ENCODE results near the gene DPP6. TPM values are rescaled to one million over a fixed set of nuclear protein-coding genes. Genes with fewer than 3 reads are reported as not detected.

The DPP6 gene
- total RNA-seq, 1 experiment from 2014 or later = not detected

GRCh38 chr7:154484943-154485342 lies 432.7 kb downstream of the DPP6 start:
- POLR2A ChIA-PET = no interaction called here
- Mint-ChIP-seq H3K27me3 (ENCODE audit: low read depth) (peaks cover 18% of the 10 kb centered on the region; the same call in 1 of the 2 replicates), H3K4me1 (no peaks in the 10 kb centered on the region), H3K27ac (no peak overlapping the region), H3K9me3 (peaks cover 56% of the 10 kb centered on the region), H3K36me3 (peaks cover 55% of the 10 kb centered on the region), H3K4me3 (no peak overlapping the region)
- DNase-seq (ENCODE audit: low spot score) (no peak), ATAC-seq (no peak)
- CTCF ChIA-PET = no interaction called here
- TF ChIP-seq IRF2 (CRISPR knock-in tag; IDR thresholded peaks at IDR 0.05; ENCODE audit: borderline replicate concordance, low read depth) (no peak), ATF3 (CRISPR knock-in tag; conservative IDR thresholded peaks at IDR 0.05) (no peak), JAZF1 (CRISPR knock-in tag; IDR thresholded peaks at IDR 0.05) (no peak), ATF2 (CRISPR knock-in tag; IDR thresholded peaks at IDR 0.05; ENCODE audit: borderline replicate concordance, low read depth) (no peak), GTF2I (CRISPR knock-in tag; conservative IDR thresholded peaks at IDR 0.05) (no peak), PRRX2 (CRISPR knock-in tag; IDR thresholded peaks at IDR 0.05) (no peak), RELA (CRISPR knock-in tag; IDR thresholded peaks at IDR 0.05; ENCODE audit: borderline replicate concordance) (no peak), ARID4B (CRISPR knock-in tag; IDR thresholded peaks at IDR 0.05; ENCODE audit: borderline replicate concordance) (no peak), ZNF671 (CRISPR knock-in tag; IDR thresholded peaks at IDR 0.05) (no peak), ZBTB21 (CRISPR knock-in tag; IDR thresholded peaks at IDR 0.05; ENCODE audit: borderline replicate concordance) (no peak)

GRCh38 chr7:154489897-154490296 lies 437.7 kb downstream of the DPP6 start:
- H3K4me3 Mint-ChIP-seq = no peak overlapping the region
- peaks cover 85% of the 10 kb centered on the region for H3K36me3 Mint-ChIP-seq
- ATAC-seq (no peak), DNase-seq (ENCODE audit: low spot score) (no peak)
- TF ChIP-seq ESRRA (CRISPR knock-in tag; IDR thresholded peaks at IDR 0.05; ENCODE audit: borderline replicate concordance) (no peak), SOX15 (CRISPR knock-in tag; IDR thresholded peaks at IDR 0.05) (no peak)
- CTCF ChIA-PET = no interaction called here
- no peak overlapping the region for H3K27ac Mint-ChIP-seq
- no peaks in the 10 kb centered on the region for H3K4me1 Mint-ChIP-seq
- H3K27me3 Mint-ChIP-seq (ENCODE audit: low read depth) = peaks cover 16% of the 10 kb centered on the region
- H3K9me3 Mint-ChIP-seq = peaks cover 86% of the 10 kb centered on the region
- POLR2A ChIA-PET = no interaction called here

GRCh38 chr7:154493594-154493993 lies 441.4 kb downstream of the DPP6 start:
- no peak overlapping the region for H3K4me3 Mint-ChIP-seq
- ATAC-seq (no peak), DNase-seq (ENCODE audit: low spot score) (no peak)
- H3K27ac Mint-ChIP-seq = no peak overlapping the region
- POLR2A ChIA-PET = no interaction called here
- peaks cover 10% of the 10 kb centered on the region for H3K27me3 Mint-ChIP-seq (ENCODE audit: low read depth)
- no peaks in the 10 kb centered on the region for H3K4me1 Mint-ChIP-seq
- H3K9me3 Mint-ChIP-seq = peaks cover 83% of the 10 kb centered on the region
- CTCF ChIA-PET = no interaction called here
- peaks cover 80% of the 10 kb centered on the region for H3K36me3 Mint-ChIP-seq
- TF ChIP-seq KAT7 (CRISPR knock-in tag; IDR thresholded peaks at IDR 0.05; ENCODE audit: borderline replicate concordance) (no peak), ZBTB43 (CRISPR knock-in tag; IDR thresholded peaks at IDR 0.05) (no peak), FOXP1 (CRISPR knock-in tag; IDR thresholded peaks at IDR 0.05; ENCODE audit: borderline replicate concordance) (no peak), ETV6 (CRISPR knock-in tag; IDR thresholded peaks at IDR 0.05) (no peak), ZSCAN18 (CRISPR knock-in tag; IDR thresholded peaks at IDR 0.05) (no peak)
